ENCODE data around the gene BICDL2.

The BICDL2 gene

DNA sequence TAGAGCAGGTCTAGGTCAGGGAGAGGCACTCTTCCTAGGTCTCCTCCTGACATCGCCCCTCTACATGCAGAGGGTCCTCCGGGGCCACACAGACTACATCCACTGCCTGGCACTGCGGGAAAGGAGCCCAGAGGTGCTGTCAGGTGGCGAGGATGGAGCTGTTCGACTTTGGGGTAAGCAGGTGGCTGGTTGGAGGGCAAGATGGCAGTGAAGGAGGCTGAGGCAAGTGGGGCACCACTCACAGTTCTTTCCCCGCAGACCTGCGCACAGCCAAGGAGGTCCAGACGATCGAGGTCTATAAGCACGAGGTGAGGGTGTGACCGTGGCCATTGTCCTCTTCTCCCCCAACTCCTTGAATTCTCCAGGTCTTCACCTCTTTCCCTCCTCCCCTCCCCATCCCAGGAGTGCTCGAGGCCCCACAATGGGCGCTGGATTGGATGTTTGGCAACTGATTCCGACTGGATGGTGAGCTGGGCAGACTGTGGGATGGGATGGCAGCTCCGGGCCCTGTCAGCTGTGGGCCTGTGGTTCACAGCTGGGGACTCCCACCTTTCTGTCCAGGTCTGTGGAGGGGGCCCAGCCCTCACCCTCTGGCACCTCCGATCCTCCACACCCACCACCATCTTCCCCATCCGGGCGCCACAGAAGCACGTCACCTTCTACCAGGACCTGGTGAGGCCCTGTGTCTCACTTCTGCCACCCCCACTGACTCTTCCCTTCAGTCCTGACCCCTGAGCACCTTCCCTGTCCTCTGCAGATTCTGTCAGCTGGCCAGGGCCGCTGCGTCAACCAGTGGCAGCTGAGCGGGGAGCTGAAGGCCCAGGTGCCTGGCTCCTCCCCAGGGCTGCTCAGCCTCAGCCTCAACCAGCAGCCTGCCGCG is 9.9 kb downstream of the BICDL2 start:
- no peak overlapping the region for H3K9ac ChIP-seq
- no peak overlapping the region for H3K27ac ChIP-seq
- no peak for TF ChIP-seq Cebpa-rat (IDR thresholded peaks at IDR 0.05)

DNA sequence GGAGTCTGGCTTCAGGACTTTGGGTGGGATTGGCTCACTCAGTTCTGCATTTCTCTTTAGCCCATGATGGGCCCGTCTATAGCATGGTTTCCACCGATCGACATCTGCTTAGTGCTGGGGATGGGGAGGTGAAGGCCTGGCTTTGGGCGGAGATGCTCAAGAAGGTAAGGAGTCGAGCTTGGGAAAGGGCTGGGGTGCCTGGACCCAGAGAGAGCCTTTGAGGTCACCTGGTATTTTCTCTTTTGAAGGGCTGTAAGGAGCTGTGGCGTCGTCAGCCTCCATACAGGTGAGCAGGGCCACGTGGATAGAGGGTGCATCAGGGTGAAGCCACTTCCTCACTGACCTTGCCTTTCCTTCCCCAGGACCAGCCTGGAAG is 10.8 kb downstream of the BICDL2 start:
- Histone ChIP-seq H3K4me3 (no peak overlapping the region), H3K27ac (no peak overlapping the region), H3K9me3 (no peaks in the 10 kb centered on the region), H3K9ac (no peak overlapping the region), H3K27me3 (peaks cover 37% of the 10 kb centered on the region), H3K36me3 (peaks cover 23% of the 10 kb centered on the region), H3K4me2 (no peak overlapping the region), H4K20me1 (peaks cover 87% of the 10 kb centered on the region), H3K4me1 (peaks cover 72% of the 10 kb centered on the region)
- TF ChIP-seq Cebpa-rat (IDR thresholded peaks at IDR 0.05): no peak

More for the DNA sequence above, 9.9 kb downstream of the BICDL2 start:
- peaks cover 37% of the 10 kb centered on the region for H3K27me3 ChIP-seq
- peaks cover 64% of the 10 kb centered on the region for H3K4me1 ChIP-seq
- H3K4me3 ChIP-seq: no peak overlapping the region
- H3K36me3 ChIP-seq: peaks cover 23% of the 10 kb centered on the region
- peaks cover 85% of the 10 kb centered on the region for H4K20me1 ChIP-seq
- H3K4me2 ChIP-seq: peak overlapping the region; percentile 87
- no peaks in the 10 kb centered on the region for H3K9me3 ChIP-seq

DNA sequence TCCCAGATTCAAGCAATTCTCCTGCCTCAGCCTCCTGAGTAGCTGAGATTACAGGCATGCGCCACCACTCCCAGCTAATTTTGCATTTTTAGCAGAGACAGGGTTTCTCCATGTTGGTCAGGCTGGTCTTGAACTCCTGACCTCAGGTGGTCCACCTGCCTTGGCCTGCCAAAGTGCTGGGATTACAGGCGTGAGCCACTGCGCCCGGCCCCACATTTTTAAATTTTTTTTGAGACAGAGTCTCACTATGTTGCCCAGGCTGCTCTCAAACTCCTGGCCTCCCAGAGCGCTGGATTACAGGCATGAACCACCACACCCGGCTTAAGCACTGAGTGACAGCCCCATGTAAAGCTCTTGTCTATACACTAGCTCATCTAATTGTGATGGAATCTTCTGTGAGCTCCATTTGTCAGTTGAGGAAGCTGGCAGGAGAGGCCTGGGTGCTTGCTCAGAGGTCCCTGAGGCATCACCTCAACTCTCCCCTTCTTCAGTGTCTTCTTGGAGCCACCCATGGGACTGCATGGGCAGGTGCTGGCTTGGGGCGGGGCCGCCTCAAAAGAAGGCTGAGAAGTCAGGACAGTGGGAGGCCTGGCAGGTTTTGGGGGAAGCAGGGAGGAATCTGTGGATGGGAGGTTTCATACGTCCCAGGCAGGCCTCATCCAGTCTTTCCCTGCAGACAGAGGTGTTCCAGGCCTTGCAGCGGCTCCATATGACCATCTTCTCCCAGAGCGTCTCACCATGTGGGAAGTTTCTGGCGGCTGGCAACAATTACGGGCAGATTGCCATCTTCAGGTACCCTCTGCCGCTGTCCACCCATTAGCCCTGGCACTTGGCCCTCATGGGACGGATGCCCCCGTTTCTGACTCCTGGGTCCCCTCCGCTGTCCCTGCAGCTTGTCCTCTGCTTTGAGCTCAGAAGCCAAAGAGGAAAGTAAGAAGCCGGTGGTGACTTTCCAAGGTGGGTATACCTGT is 11.4 kb downstream of the BICDL2 start:
- peak overlapping the region; percentile 99 for H3K4me2 ChIP-seq
- peaks cover 80% of the 10 kb centered on the region for H4K20me1 ChIP-seq
- no peak for TF ChIP-seq Cebpa-rat (IDR thresholded peaks at IDR 0.05)
- no peak overlapping the region for H3K27ac ChIP-seq
- H3K27me3 ChIP-seq: peaks cover 37% of the 10 kb centered on the region
- H3K9me3 ChIP-seq: no peaks in the 10 kb centered on the region
- no peak overlapping the region for H3K9ac ChIP-seq
- H3K4me1 ChIP-seq: peaks cover 79% of the 10 kb centered on the region
- no peak overlapping the region for H3K4me3 ChIP-seq
- peaks cover 23% of the 10 kb centered on the region for H3K36me3 ChIP-seq

GRCh38 chr16:3023669-3024478 is 12.9 kb downstream of the BICDL2 start, which contains the start of the genes HCFC1R1 and THOC6:
Gene HCFC1R1 (minus strand): TSS chr16:3023942. CDS start chr16:3023941, 1 bp downstream.
Gene THOC6 (plus strand): TSS chr16:3024035. CDS start chr16:3024327, 292 bp downstream.
- TF ChIP-seq Cebpa-rat (IDR thresholded peaks at IDR 0.05): no peak
- Histone ChIP-seq H3K36me3 (peaks cover 23% of the 10 kb centered on the region), H4K20me1 (peaks cover 66% of the 10 kb centered on the region), H3K4me3 (peak within 1 kb of the TSS; percentile 79), H3K27ac (peak within 1 kb of the TSS; percentile 99), H3K9ac (peak within 1 kb of the TSS; percentile 96), H3K4me2 (peak within 1 kb of the TSS; percentile 99), H3K9me3 (no peaks in the 10 kb centered on the region), H3K27me3 (peaks cover 26% of the 10 kb centered on the region), H3K4me1 (peaks cover 75% of the 10 kb centered on the region)

GRCh38 chr16:3023415-3023668 is 13.4 kb downstream of the BICDL2 start:
- peaks cover 23% of the 10 kb centered on the region for H3K36me3 ChIP-seq
- no peak for TF ChIP-seq Cebpa-rat (IDR thresholded peaks at IDR 0.05)
- peak overlapping the region; percentile 99 for H3K4me2 ChIP-seq
- H3K27ac ChIP-seq: peak overlapping the region; percentile 99
- H3K4me1 ChIP-seq: peaks cover 70% of the 10 kb centered on the region
- H3K4me3 ChIP-seq: peak overlapping the region; percentile 79
- peak overlapping the region; percentile 96 for H3K9ac ChIP-seq
- H4K20me1 ChIP-seq: peaks cover 60% of the 10 kb centered on the region
- H3K9me3 ChIP-seq: no peaks in the 10 kb centered on the region
- H3K27me3 ChIP-seq: peaks cover 26% of the 10 kb centered on the region

GRCh38 chr16:3022684-3023414 is 13.9 kb downstream of the BICDL2 start:
- Histone ChIP-seq H3K4me3 (peak overlapping the region; percentile 79), H3K4me1 (peaks cover 72% of the 10 kb centered on the region), H3K27me3 (peaks cover 29% of the 10 kb centered on the region), H3K9ac (peak overlapping the region; percentile 96; the same call in 1 of the 2 replicates), H4K20me1 (peaks cover 58% of the 10 kb centered on the region), H3K27ac (peak overlapping the region; percentile 99; the same call in 1 of the 2 replicates), H3K36me3 (peaks cover 23% of the 10 kb centered on the region), H3K4me2 (peak overlapping the region; percentile 99), H3K9me3 (no peaks in the 10 kb centered on the region)
- TF ChIP-seq Cebpa-rat (IDR thresholded peaks at IDR 0.05): no peak

GRCh38 chr16:3022208-3022683 is 14.5 kb downstream of the BICDL2 start:
- Histone ChIP-seq H3K27me3 (peaks cover 30% of the 10 kb centered on the region), H3K4me1 (peaks cover 67% of the 10 kb centered on the region), H3K27ac (no peak overlapping the region), H4K20me1 (peaks cover 52% of the 10 kb centered on the region), H3K9ac (no peak overlapping the region), H3K4me2 (peak overlapping the region; percentile 99), H3K36me3 (peaks cover 20% of the 10 kb centered on the region), H3K9me3 (no peaks in the 10 kb centered on the region), H3K4me3 (no peak overlapping the region)
- no peak for TF ChIP-seq Cebpa-rat (IDR thresholded peaks at IDR 0.05)

DNA sequence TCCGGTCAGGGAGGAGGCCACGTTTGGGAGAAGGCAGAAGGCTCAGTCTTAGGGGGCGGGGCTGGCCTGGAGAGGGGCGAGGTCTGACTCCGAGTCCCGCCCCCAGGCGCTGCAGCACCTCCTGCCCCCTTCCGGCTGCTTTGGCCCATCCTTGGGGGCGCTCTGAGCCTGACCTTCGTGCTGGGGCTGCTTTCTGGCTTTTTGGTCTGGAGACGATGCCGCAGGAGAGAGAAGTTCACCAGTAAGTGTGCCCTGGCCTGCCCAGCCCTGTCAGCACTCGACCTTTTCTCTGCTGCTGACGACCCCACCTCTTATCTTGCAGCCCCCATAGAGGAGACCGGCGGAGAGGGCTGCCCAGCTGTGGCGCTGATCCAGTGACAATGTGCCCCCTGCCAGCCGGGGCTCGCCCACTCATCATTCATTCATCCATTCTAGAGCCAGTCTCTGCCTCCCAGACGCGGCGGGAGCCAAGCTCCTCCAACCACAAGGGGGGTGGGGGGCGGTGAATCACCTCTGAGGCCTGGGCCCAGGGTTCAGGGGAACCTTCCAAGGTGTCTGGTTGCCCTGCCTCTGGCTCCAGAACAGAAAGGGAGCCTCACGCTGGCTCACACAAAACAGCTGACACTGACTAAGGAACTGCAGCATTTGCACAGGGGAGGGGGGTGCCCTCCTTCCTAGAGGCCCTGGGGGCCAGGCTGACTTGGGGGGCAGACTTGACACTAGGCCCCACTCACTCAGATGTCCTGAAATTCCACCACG is 15.1 kb downstream of the BICDL2 start:
- 0 out of 2 replicates have a peak overlapping the region, but pooled peaks have one; percentile 3 for H3K9ac ChIP-seq
- peak overlapping the region; percentile 71 for H3K4me3 ChIP-seq
- no peaks in the 10 kb centered on the region for H3K9me3 ChIP-seq
- H3K4me2 ChIP-seq: peak overlapping the region; percentile 99
- peaks cover 33% of the 10 kb centered on the region for H3K27me3 ChIP-seq
- peaks cover 14% of the 10 kb centered on the region for H3K36me3 ChIP-seq
- H4K20me1 ChIP-seq: peaks cover 46% of the 10 kb centered on the region
- TF ChIP-seq Cebpa-rat (IDR thresholded peaks at IDR 0.05): no peak
- no peak overlapping the region for H3K27ac ChIP-seq
- H3K4me1 ChIP-seq: peaks cover 65% of the 10 kb centered on the region
